ENCODE data around the gene IFNGR1. TPM values are rescaled to one million over a fixed set of nuclear protein-coding genes. Genes with fewer than 3 reads are reported as not detected.

Gene IFNGR1
- total RNA-seq, 3 donors from 2014 or later, result 126 to 207 (median 144) TPM

DNA sequence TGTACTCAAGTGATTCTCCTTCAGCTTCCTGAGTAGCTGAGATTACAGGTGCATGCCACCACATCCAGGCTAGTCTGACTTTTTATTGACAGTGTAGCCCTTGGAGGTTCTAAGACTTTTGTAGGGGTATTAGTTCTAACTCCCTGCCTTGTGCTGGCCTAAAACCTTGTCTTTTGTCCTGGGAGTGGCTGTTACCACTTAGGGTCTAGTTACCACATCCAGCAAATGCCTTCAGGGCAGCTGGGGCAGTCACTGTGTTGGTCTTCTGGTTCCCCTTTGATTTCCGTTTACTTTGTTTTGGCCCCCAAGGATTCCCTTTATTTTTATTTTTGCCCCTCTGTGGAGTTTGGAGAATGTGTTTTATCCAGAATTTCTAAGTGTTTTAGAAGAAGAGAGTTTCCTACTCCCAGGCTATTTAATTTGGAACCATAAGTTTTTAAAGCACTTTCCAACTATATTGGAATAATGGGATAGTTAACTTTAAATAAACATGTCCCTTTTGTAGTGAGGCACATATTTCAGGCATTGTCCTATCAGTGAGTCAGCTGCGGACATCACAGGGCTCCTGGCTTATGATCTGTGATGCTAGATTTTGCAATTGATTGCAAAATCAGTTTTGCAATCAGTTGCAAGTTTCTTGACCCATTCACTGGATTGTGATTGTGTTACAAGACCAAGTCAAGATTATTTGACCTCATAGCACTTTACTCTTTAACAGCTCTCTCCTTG lies 70.7 kb downstream of the IFNGR1 start:
- TF ChIP-seq POLR2AphosphoS5 (IDR thresholded peaks at IDR 0.05), result peak in 2 of 3 donors; percentile 61 to 87
- no peak for TF ChIP-seq POLR2A (IDR thresholded peaks at IDR 0.05)
- TF ChIP-seq, protein P1, sequence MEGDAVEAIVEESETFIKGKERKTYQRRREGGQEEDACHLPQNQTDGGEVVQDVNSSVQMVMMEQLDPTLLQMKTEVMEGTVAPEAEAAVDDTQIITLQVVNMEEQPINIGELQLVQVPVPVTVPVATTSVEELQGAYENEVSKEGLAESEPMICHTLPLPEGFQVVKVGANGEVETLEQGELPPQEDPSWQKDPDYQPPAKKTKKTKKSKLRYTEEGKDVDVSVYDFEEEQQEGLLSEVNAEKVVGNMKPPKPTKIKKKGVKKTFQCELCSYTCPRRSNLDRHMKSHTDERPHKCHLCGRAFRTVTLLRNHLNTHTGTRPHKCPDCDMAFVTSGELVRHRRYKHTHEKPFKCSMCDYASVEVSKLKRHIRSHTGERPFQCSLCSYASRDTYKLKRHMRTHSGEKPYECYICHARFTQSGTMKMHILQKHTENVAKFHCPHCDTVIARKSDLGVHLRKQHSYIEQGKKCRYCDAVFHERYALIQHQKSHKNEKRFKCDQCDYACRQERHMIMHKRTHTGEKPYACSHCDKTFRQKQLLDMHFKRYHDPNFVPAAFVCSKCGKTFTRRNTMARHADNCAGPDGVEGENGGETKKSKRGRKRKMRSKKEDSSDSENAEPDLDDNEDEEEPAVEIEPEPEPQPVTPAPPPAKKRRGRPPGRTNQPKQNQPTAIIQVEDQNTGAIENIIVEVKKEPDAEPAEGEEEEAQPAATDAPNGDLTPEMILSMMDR (IDR thresholded peaks at IDR 0.05), result no peak

More for the DNA sequence above, 70.7 kb downstream of the IFNGR1 start:
- Histone ChIP-seq H3K9me3 (peaks cover 0 to 9% of the 10 kb centered on the region in 2 donors), H3K27me3 (no peaks in the 10 kb centered on the region), H3K4me1 (no peaks in the 10 kb centered on the region), H3K27ac (peak overlapping the region; percentile 71 to 81), H3K4me3 (no peak overlapping the region), H3K36me3 (no peaks in the 10 kb centered on the region)
- no peak for DNase-seq (ENCODE audit: low spot score in 2 of 2)
- intact Hi-C loops (cut with DNase I; ENCODE audit: low total_unique reads), result no loop called here

Other genes starting within 250 kb of the IFNGR1 start
- 10 to 100 TPM in 2 of 3 donors, 1 to 10 TPM in 1; 1.6 to 69.8 (median 49.2) TPM for gene IL20RA, start 174.4 kb downstream of the IFNGR1 start, total RNA-seq
- under 1 TPM in 1 of 3 donors, not detected in 2; 0.15 TPM for gene IL22RA2, start 45.7 kb downstream of the IFNGR1 start, total RNA-seq

Measured in breast epithelium (tissue), 4 donors.